ENCODE results near the gene PSME1.

The PSME1 gene

DNA sequence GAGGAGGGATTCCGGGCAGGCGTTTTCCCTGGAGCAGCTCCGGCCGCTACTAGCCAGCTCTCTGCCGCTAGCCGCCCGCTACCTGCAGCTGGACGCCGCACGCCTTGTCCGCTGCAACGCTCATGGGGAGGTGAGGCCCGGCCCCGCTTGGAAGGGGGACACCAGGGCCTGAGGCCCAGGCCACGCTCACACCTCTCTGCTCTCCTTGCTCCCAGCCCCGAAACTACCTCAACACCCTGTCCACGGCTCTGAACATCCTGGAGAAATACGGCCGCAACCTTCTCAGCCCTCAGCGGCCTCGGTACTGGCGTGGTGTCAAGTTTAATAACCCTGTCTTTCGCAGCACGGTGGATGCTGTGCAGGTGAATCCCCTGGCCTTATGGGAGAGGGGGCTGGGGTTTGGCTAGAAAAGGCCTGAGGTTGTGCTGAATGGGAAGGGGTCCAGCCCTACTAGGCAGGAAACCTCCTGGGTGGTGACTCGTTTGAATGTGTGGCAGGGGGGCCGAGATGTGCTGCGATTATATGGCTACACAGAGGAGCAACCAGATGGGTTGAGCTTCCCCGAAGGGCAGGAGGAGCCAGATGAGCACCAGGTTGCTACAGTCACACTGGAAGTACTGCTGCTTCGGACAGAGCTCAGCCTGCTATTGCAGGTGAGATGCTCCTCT is 11.9 kb downstream of the PSME1 start:
- no peak for ATAC-seq

DNA sequence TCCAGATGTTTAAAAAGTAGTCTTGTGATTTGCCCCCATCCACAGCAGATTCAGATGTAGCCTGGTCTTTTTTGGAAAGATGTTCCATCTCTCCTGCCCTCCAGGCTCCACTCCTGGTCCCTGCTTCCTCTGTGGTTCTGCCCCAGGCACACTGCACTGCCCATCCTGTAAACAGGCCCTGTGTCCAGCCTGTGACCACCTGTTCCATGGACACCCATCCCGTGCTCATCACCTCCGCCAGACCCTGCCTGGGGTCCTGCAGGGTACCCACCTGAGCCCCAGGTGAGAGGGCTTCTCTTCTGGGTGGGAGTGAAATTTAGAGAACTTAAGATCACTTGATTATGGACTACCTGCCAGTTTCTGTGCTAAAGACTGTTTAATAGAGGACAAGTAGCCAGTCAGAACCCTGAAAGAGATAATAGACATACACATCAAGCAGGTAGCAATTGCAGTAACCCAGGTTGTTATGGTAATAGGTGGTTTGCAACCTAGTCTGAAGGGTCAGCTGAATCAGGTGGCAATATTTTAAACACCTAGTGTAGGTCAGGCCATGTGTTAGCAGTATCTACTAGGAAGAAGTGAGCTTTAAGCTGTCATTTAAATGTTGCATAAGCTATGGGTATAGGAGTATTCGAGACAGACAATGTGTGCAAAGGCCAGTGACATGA is 13.4 kb downstream of the PSME1 start:
- ATAC-seq: no peak

DNA sequence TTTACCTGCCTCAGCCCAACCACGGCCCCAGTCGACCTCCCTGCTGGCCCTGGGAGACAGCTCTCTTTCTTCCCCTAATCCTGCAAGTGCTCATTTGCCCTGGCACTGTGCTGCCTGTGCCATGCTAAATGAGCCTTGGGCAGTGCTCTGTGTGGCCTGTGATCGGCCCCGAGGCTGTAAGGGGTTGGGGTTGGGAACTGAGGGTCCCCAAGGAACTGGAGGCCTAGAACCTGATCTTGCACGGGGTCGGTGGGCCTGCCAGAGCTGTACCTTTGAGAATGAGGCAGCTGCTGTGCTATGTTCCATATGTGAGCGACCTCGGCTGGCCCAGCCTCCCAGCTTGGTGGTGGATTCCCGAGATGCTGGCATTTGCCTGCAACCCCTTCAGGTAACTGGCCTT is 14.1 kb downstream of the PSME1 start:
- ATAC-seq: no peak

DNA sequence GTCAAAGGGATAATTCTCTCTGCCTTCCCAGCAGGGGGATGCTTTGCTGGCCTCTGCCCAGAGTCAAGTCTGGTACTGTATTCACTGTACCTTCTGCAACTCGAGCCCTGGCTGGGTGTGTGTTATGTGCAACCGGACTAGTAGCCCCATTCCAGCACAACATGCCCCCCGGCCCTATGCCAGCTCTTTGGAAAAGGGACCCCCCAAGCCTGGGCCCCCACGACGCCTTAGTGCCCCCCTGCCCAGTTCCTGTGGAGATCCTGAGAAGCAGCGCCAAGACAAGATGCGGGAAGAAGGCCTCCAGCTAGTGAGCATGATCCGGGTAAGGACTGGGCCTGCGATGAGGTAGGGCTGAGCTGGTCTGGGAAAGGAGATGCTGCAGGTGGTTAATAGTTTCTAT is 14.6 kb downstream of the PSME1 start:
- ATAC-seq: no peak

DNA sequence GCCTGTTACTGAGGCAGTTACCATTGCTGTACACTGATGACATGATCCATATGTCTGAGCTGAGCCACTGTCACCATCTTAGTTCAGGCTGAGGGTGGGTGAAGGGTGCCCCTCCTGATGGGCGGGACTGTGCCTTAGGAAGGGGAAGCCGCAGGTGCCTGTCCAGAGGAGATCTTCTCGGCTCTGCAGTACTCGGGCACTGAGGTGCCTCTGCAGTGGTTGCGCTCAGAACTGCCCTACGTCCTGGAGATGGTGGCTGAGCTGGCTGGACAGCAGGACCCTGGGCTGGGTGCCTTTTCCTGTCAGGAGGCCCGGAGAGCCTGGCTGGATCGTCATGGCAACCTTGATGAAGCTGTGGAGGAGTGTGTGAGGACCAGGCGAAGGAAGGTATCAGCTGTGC is 15.0 kb downstream of the PSME1 start:
- no peak for ATAC-seq

DNA sequence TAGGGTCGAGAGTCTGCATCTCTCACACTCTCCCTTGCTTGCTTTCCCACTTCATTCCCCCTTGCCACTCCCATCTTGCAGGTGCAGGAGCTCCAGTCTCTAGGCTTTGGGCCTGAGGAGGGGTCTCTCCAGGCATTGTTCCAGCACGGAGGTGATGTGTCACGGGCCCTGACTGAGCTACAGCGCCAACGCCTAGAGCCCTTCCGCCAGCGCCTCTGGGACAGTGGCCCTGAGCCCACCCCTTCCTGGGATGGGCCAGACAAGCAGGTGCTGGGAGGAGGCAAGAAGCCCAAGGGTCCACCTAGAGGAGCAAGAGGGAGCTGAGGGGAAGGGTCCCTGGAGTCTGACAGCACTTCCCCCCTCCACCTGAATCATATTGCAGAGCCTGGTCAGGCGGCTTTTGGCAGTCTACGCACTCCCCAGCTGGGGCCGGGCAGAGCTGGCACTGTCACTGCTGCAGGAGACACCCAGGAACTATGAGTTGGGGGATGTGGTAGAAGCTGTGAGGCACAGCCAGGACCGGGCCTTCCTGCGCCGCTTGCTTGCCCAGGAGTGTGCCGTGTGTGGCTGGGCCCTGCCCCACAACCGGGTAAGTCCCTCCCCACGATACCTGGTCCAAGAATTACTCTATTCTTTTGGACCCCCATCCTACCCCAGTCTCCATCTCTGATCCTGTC is 15.5 kb downstream of the PSME1 start:
- ATAC-seq: no peak

DNA sequence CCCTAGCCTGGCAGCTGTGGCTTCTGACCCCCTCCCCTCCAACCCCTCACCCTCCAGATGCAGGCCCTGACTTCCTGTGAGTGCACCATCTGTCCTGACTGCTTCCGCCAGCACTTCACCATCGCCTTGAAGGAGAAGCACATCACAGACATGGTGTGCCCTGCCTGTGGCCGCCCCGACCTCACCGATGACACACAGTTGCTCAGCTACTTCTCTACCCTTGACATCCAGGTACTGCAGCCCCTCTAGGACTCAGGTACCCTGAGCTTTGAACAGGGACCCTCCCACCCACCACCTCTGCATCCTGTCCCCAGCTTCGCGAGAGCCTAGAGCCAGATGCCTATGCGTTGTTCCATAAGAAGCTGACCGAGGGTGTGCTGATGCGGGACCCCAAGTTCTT is 19.1 kb downstream of the PSME1 start:
- ATAC-seq: no peak

DNA sequence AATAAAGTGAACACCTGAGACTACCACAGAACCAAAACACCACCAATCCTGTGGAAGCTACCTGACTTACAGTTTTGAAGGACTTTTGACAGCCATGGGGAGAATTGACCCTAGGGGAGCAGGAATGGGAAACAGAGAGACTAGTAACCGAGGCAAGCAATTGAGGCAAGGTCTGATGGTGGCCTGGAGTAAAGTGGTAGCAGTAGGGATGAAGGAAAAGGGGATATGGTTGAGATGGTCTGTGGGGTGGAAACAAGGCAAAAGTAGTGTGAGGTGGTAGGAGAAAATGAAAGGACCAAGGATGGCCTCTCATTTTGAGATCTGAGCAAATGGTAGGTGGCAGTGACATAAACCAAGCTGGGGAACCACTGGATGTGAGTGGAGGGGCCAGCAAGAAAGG is 20.8 kb downstream of the PSME1 start:
- no peak for ATAC-seq

DNA sequence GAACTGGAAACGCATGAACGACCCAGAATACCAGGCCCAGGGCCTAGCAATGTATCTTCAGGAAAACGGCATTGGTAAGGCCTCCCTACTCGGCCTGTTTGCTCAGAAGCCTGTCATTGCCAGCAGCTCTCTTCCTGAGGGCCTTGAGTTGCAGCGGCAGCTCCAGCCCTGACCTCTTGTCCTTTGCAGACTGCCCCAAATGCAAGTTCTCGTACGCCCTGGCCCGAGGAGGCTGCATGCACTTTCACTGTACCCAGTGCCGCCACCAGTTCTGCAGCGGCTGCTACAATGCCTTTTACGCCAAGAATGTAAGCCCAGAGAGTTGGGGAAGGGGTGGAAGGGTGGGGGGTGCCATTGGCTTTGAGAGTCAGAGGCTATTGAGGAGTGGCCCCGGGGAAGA is 21.3 kb downstream of the PSME1 start:
- ATAC-seq: no peak

DNA sequence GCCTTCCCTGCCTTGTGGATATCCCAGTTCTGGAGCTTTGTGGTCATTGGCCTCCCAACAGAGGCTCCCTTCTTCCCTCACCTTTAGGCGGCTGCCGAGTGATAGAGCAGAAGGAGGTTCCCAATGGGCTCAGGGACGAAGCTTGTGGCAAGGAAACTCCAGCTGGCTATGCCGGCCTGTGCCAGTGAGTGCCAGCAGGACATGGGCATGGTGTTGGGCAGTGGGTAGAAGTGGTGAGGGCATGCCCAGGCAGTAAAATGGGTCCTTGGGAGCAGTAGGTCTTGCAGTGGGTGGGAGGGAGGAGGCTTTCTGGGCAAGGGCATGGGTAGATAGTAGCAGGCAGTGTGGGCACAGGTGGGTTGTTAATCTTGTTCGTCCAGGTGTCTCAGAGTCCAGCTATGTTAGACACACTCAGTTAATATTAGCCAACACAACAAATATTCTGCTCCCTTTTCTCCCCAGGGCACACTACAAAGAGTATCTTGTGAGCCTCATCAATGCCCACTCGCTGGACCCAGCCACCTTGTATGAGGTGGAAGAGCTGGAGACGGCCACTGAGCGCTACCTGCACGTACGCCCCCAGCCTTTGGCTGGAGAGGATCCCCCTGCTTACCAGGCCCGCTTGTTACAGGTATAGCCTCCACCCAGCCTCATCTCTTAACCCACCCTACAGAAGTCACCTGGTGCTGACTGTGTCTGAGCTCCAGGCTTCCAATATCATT is 23.9 kb downstream of the PSME1 start:
- no peak for ATAC-seq

DNA sequence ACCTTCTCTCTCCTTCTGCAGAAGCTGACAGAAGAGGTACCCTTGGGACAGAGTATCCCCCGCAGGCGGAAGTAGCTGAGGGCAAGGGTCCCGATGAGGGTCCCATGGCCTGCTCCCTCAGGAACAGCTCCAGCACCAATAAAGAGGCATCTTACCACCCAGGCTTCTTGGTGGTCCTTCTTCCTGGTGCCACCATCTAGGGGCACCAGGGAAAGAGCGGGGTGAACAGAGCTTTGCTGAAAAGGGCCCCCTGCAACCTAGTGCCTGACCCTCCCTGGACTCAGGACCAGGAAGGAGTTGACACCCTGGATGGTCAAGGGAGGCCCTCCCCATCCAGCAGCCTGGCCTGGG is 24.5 kb downstream of the PSME1 start:
- ATAC-seq: no peak

DNA sequence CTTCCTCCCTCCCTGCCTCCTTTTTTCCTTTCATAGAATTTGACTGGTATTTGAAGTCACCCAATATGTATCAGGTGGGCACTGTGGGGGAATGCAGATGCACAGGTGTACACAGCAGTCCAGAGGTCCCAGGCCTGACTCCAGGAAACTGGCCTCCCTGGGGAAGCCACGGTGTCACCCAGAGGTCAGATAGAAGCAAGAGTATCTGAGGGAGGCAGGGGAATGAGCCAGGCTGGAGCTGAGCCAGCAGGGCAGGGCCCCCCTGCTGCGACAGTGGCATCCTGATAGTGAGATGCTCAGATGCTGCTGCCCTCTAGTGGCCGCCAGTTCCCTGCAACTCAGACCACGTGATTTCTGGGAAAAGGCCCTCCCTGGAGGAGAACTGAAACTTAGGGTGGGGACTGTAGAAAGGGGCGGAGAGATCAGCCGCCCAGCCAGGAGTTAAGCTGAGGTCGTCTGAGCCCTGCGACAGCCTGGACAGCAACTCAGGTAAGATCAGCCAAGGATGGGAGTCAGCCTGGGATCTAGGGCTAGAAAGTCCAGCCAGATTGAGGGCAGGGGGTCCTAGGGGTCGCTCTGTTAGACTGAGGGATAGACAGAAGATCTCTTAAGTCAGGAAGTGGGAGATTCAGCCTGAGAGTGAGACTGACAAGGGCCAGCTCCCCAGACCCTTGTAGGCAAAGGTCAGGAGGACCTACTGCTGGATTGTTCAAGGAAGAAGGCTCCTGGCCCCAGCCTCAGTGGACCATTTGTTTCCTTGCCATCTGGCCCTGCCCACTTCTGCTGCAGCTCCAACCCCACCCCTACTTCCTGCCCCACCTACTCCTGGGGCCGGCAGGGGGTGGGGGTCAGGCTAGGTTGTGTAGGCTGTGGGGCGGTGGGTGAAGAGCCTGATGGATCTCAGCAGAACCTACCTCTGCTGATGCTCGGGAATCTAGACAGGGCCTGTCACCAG is 25.1 kb downstream of the PSME1 start, which contains the start of gene IRF9:
TSS of gene IRF9 (plus strand) at position 416 of the 955 bp plus-strand sequence. CDS start 880 bp downstream, outside the sequence.
- ATAC-seq: peak; percentile 89 to 90

DNA sequence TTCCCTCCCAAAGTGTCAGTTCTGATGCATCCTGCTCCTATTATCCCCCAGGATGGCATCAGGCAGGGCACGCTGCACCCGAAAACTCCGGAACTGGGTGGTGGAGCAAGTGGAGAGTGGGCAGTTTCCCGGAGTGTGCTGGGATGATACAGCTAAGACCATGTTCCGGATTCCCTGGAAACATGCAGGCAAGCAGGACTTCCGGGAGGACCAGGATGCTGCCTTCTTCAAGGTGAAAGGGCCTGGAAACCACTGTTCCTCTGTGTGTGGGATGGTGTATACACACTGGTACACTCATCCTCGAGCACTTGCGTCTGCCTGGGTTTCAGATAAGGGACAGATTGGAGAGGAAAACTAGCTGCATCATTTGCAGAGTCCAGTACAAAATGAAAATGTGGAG is 26.1 kb downstream of the PSME1 start:
- no peak for ATAC-seq

DNA sequence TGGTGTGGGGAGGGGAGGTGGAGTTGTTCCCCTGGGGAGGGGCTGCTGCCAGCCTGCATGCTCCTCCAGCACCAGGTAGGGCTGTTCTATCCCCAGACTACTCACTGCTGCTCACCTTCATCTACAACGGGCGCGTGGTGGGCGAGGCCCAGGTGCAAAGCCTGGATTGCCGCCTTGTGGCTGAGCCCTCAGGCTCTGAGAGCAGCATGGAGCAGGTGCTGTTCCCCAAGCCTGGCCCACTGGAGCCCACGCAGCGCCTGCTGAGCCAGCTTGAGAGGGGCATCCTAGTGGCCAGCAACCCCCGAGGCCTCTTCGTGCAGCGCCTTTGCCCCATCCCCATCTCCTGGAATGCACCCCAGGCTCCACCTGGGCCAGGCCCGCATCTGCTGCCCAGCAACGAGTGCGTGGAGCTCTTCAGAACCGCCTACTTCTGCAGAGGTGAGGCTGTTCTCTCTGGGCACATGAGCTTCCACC is 28.6 kb downstream of the PSME1 start:
- no peak for ATAC-seq

DNA sequence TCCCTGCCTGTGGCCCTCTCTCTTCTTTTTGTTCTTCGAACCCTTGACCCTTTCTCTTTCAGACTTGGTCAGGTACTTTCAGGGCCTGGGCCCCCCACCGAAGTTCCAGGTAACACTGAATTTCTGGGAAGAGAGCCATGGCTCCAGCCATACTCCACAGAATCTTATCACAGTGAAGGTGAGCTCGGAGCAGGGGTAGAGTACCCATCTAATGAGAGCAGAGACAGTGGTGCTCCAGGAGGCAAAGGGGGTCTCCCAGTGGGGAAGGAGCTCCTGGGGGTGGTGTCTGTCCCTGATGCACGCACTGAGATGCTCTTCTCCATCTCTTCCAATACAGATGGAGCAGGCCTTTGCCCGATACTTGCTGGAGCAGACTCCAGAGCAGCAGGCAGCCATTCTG is 29.8 kb downstream of the PSME1 start:
- no peak for ATAC-seq

DNA sequence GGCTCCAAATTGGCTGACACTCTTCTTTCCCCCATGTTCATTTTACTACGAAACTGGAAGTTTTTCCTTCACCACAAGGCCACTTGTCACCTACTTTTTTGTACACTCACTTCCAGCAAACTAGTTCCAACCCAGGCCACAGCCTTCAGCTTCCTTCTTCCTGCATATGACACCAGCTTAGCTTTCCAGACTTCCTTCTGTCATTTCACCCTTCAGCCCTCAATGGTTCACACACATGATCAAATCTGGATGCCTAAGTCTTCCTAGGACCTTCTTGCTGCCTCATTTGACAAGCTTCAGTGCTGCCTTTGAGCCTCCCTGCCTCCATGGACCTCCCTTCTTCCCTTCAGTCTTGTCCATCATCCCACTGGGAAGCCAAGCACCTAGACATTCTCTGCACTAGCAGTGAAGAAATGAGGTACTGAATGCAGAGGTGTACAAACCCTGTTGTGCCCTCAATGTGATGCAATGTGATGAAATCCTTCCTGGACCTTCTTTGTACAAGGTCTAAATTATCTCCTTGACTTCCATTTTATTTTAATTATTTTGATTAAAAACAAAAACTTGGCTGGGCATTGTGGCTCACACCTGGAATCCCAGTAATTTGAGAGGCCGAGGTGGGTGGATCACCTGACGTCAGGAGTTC is 31.6 kb downstream of the PSME1 start:
- ATAC-seq: no peak

DNA sequence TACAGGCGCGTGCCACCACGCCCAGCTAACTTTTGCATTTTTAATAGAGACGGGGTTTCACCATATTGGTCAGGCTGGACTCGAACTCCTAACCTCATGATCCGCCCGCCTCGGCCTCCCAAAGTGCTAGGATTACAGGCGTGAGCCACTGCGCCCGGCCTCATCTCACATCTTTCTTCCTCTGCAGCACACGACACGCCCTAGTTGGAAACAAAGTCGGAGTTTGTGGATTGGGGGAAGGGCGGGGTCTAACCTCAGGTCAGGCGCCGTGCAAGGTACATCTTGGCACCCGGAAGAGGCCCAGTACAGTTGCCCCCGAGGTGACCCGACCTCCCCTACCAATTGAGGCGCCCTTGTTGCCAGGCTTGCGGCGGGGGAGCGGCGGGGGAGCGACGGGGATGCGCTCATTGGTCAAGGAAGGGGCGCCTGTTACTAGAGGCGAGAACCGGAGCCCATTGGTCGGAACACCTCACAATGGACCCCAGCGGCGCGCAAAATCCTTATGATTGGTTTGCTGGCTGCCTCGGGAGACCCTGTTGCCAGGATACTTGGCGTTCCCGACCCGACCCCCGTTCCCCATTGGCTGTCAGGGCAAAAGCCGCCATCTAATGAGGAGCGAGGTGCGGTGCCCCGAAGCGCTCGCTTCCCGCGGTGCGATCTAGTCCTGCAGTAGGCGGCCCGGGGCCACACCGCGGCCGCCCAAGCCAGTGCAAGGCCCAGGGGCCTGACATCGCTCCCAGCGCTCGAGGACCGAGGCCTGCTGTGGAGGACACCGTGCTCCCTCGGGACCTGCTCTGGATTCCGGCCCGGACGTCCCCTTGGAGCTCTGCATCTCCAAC is 35.6 kb downstream of the PSME1 start, which contains the start of gene REC8:
TSS of gene REC8 (plus strand) at position 659 of the 839 bp plus-strand sequence. CDS start 473 bp downstream, outside the sequence.
- ATAC-seq: peak; percentile 76 to 80

DNA sequence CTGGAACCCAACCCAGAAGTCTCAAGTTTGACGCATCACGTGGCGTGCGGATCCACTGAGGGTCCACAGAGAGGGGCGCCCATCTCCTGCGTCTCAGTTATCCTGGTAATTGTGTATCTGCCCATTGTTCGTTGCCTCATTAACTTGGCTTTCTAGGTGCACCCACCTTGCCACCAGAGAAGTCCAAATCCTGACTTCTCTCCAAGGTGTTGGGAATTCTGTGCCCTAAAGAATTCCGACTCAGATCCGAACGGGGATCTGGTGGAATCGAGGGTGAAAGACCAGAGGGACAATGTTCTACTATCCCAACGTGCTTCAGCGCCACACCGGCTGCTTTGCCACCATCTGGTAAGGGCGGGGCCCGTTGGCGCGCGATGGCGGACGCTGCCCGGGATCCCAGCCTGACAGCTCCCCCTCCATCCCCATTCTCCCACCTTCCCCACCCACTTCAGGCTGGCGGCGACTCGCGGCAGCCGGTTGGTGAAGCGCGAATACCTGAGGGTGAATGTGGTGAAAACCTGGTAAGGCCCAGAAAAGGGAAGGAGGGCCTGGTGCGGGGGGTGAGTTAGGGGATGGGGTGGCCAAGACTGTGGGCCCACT is 36.4 kb downstream of the PSME1 start:
- ATAC-seq: no peak

DNA sequence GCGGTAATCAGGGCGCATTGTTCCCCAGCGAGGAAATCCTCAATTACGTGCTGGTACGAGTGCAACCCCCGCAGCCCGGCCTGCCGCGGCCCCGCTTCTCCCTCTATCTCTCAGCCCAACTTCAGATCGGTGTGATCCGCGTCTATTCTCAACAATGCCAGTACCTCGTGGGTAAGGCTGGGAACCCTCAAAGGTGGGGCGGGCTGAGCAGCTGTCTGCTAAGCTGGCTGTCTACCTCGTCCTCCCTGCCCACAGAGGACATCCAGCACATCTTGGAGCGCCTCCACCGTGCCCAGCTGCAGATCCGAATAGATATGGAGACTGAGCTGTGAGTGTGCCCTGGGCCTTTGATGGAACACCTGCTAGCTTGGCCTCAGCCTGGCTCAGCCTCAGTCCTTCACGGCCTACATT is 36.9 kb downstream of the PSME1 start:
- no peak for ATAC-seq

DNA sequence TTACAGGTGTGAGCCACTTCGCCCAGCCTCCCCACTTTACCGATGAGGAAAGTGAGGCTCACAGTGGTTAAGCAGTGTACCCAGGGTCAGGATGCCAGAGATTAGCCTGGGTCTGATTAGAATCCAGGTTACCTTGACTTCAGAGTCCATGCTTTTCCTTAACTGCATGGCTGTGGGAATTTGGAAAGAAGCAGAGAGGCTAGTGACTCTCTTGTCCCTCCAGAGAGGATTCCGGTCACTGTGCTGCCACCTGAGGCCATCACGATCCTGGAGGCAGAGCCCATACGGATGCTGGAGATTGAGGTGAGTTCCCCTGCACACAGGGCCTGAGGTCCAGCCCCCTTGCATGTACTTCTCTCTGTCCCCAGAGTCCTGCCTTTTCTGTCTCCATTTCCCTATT is 40.6 kb downstream of the PSME1 start:
- ATAC-seq: no peak

All from activated CD4-positive, CD25-positive, alpha-beta regulatory T cell treated with anti-CD3 and anti-CD28 coated beads, Interleukin-2, amount 50 U/mL, for 24 hours (primary cell).